GM20431 (cell line): ENCODE results near the gene ST6GALNAC2.

Experiments
- in situ Hi-C: fragments of 300-500 bp; cut with MseI, MboI; formaldehyde crosslinking; loops from one replicate; pipeline ENCODE4 v1.15.0; 2020; ENCODE audit warnings: low sequenced_read_pairs; ENCODE audit not compliant: unreplicated experiment

The ST6GALNAC2 gene

DNA sequence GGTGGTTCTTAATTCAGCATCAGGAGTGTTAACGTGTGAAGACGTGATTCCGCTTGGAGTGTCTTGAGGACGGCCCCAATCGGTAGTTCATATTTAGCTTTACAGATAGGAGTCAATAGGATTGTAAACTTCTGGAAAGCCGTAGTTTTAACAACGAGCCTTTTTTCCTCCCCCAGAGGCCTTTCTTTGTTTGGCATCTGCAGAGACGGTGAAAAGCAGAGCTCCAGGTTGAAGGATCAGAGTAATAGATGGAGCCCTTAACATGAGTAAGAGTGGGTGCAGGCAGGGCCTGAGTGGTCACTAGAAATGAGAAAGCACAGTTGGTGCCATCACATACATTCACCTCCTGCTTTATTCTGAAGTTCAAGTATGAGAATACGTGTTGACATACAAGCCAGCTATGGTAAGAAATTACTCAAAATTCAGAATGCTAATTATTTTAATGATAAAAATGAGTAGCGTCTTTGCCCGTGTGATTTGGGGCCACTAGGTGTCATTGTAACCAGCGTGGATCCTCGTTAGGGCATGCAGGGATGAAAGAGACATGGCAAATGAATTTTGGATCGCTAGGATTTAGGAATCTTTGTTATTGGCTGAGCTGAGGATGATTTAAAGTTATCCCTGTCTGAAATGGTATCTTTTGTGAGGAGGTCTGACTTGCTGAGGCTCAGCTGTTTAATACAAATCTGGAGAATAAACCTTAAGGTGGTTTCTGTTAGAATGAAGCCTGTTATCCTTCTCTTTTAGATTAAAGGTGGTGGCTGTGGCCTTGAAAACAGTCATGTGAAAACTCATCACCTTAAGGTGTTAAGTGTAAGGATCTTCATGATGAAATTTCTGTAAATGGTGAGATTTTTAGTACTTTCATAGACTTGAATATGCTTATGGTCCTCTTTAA, 27.2 kb downstream of the ST6GALNAC2 start:
- in situ Hi-C loops, result no loop called here

- in situ Hi-C loops, result no loop called here
Measured at GRCh38 chr17:76557368-76558197, 28.1 kb downstream of the ST6GALNAC2 start.

DNA sequence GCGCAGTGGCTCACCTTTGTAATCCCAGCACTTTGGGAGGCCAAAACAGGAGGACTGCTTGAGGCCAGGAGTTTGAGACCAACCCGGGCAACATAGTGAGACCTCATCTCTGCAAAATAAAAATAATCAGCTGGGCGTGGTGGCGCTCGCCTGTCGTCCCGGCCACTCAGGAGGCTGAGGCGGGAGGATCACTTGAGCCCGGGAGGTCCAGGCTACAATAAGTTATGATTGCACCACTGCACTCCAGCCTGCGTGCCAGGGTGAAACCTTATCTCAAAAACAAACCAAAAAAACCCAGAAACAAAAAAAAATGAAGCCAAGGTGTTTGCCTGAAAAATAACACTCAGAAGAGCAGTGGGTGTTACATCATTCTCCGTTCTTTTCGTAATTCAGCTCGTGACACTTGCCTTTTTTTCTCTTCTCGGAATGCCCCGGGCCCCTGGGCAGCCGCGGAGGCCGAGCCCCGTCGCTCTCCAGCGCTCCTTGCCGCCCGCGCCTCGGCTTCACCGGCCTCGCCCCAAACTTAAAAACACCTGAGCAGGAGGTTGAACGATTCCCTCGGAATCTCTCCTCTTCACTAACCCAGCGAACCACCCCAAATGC, 28.8 kb downstream of the ST6GALNAC2 start:
- in situ Hi-C loops, result no loop called here

DNA sequence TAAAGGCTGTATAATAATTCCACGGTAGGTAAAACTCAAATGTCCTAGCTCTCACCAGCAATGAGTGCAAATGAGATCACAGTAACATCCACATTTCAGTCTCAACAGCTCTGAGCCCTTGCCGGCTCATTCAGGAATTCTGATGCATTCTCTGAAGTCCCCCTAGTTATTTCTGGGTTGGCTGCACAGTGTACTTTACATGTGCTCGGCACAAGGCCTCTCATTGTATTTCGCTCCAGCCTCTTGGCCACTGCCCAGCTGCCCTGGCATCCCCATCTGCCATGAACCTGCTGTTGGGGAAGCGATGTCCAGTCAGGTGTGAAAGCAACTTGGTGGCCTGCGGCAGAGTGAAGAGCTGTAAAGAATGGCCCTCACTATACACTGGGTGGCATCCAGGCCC, 31.5 kb downstream of the ST6GALNAC2 start:
- in situ Hi-C loops, result no loop called here

- in situ Hi-C loops, result no loop called here
Measured at GRCh38 chr17:76553178-76553908, 32.3 kb downstream of the ST6GALNAC2 start.

DNA sequence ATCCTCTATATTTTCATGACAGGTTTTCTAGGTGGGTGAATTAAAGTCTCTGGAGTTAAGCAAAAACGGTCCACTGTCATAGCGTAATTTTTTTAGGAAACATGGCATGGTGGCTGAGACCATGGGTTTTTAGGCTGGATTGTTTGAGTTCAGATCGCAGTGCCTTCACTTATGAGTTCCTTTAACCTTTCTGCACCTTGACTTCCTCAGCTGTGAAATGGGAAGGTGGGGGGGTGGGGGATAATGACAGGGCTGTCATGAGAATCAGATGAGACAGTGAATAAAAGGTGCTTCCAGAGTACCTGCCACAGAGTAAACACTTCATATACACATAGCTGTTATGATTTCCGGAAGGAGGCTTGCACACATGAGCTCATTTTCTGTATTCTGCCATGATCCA, 34.0 kb downstream of the ST6GALNAC2 start:
- in situ Hi-C loops, result no loop called here

- in situ Hi-C loops, result no loop called here
Measured at GRCh38 chr17:76550712-76551615, 34.7 kb downstream of the ST6GALNAC2 start.

DNA sequence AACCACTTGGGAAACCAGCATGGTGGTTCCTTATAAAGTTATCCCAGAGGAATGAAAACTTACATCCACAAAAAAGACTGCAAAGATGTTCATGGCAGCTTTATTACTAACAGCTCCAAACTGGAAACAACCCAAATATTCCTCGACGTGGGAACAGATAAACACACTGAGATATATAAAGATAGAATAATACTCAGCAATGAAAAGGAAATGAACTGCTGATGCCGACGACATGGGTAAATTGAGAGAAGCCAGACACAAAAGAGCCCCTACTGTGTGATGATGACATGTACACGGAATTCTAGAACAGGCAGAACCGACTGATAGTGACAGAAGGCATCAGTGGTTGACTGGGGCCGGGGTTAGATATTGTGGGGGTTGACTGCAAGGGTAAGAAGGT, 36.1 kb downstream of the ST6GALNAC2 start:
- in situ Hi-C loops, result no loop called here

GRCh38 chr17:76549215-76549518, 36.5 kb downstream of the ST6GALNAC2 start:
- in situ Hi-C loops, result no loop called here

DNA sequence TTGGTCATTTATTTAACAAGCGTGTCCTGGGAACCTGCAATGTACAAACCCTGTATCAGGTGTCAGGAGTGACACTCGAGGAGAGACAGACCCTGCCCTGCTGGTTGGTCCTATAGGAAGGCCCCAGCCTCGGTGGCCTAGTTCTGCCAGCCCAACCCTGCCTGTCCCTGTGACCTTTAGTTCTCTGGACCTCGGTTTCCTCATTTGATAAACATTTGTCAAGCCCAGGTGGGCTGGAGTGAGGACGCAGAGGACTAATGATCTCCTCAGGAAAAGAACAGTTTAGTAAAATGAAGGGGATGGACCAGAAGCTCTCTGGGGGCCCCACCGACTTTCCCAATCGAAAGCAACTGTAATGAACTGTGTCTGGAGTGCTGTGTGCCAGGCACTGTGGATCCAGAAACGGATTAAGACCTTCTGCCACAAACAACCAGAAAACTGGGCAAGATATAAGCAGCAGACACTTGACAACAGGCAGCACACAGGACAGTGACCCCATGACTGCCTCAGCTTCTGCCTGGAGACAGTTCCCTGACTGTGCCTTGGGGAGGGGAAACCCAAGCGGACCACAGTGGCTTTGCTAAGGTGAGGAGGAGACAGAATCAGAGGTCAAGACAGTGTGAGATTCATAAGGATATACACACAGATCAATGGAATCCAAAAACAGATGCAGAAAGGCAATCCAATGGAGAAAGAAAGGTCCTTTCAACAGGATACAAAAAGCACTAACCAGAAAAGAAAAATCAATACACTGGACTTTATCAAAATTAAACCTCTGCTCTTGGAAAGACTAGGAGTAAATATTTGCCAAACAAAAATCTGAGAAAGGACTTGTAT, 37.1 kb downstream of the ST6GALNAC2 start:
- in situ Hi-C loops, result no loop called here

DNA sequence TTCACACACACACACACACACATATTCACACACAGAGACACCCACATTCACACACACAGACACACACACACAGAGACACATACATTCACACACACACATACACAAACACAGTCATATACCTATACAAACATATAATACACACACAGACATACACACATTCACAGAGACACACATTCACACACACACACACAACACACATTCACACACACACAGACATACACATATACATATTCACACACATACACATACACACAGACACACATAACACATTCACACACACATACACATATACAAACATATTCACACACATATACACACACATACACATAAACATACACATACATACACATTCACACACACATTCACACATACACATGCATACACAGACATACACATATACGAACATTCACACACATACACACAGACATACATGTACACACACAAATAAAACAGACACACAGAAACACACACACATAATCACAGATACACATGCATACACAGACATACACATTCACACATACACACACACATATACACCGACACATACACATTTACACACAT, 37.9 kb downstream of the ST6GALNAC2 start:
- in situ Hi-C loops, result no loop called here

DNA sequence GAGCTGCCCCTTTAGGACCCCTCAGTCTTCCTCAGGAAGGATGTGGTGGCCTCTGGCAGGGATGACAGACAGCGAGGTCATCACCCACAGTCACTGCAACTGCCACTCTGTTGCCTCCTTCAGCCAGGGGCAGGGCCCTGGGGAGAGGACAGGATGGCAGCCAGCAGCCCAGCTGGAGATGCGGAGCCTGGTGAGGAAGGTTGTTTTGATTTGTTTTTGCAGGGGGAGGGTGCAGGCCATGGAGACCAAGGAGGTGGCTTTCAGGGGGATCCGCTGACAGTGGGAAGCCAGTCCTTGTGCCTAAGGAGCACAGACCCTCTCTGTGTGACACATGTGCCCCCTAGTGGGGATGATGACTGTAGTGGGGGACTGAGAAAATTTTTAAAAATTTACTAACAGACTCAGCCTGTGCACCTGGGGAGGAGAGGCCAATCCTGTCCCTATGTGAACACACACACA, 38.4 kb downstream of the ST6GALNAC2 start:
- in situ Hi-C loops, result no loop called here

- in situ Hi-C loops, result no loop called here
Measured at GRCh38 chr17:76546556-76547182, 39.0 kb downstream of the ST6GALNAC2 start.

DNA sequence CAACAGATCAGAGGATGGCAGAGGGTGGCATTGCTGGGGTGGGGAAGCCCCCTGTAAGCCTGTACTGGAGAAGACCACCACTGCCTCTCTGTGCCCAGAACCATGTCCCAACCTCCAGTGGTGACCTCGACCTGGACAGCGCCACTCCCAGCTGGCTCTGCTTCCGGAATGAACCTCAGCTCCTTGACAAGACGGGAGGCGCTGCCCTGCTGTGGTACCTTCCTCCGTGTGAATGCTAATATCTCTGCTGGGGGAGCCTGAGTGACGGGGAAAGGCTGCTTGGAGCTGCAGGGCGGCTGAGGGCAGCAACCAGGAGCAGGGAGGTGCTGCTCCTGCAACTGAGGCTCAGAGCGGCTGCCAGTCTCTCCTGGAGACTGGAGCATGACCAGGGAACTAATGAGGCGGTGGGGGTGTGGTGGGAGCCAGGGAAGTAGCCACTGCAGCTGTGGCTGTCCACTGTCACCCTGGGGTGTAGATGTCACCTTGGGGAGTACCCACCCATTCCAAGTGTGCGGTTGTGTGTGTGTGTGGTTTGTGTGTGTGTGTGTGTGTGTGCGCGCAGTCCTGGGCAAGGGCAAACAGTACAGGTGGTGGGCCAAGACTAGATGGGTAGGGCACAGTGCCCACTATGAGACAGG, 39.6 kb downstream of the ST6GALNAC2 start:
- in situ Hi-C loops, result no loop called here

GRCh38 chr17:76544546-76545365, 40.9 kb downstream of the ST6GALNAC2 start:
- in situ Hi-C loops, result no loop called here

- in situ Hi-C loops, result no loop called here
Measured at GRCh38 chr17:76543826-76544545, 41.7 kb downstream of the ST6GALNAC2 start.
